GM08714 (cell line): ENCODE data around the gene FAM221B.

Source experiments
- H3K4me3 ChIP-seq: fragments of 200-500 bp; sonication (Bioruptor generic); 2 replicates; pipeline ENCODE4 v1.5.1; 2014; ENCODE audit warnings: mild to moderate bottlenecking, low read length, inconsistent platforms
- ZNF274 ChIP-seq: IDR thresholded peaks from 2 replicates; pipeline ENCODE4 v1.6.1; 2012; ENCODE audit warnings: mild to moderate bottlenecking, low read depth, low read length

Gene FAM221B

GRCh38 chr9:35818341-35818740 lies 10.2 kb downstream of the FAM221B start:
- H3K4me3 ChIP-seq: no peak overlapping the region
- TF ChIP-seq ZNF274: no peak

DNA sequence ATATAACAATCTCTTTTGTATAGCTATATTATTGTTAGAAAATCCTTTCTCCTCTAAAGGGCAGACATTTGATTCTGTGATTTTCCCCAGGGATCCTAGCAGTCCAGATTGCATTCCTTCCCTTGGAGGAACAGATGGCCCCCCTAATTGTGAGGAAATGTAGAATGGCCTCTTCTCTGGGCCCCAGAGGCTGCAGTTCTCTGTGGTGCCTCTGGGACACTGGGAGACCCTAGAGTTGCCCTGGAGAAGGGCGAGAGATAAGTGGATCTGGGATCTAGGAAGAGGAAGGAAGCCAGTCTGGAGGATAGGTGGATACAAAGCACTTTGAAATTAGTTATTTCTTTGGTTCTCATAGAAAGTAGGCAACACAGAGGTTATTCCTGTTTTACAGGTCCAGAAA lies 11.8 kb downstream of the FAM221B start:
- H3K4me3 ChIP-seq: no peak overlapping the region
- TF ChIP-seq ZNF274: no peak

- H3K4me3 ChIP-seq: peak within 1 kb of the TSS; percentile 89
- no peak for TF ChIP-seq ZNF274
Observed at GRCh38 chr9:35814841-35815543, 13.5 kb downstream of the FAM221B start, which contains the start of gene HINT2. HINT2 (minus strand) TSS chr9:35815042; CDS start chr9:35814979, 63 bp downstream.

- TF ChIP-seq ZNF274: no peak
- peak overlapping the region; percentile 89 for H3K4me3 ChIP-seq
Observed at GRCh38 chr9:35814106-35814840, 14.3 kb downstream of the FAM221B start.

- TF ChIP-seq ZNF274: no peak
- no peak overlapping the region for H3K4me3 ChIP-seq
Observed at GRCh38 chr9:35813434-35814105, 15.0 kb downstream of the FAM221B start.

- peak within 1 kb of the TSS; percentile 38; the same call in 1 of the 2 replicates for H3K4me3 ChIP-seq
- no peak for TF ChIP-seq ZNF274
Observed at GRCh38 chr9:35812025-35812602, 16.4 kb downstream of the FAM221B start, which contains the start of gene SPAG8. SPAG8 (minus strand) TSS chr9:35812262; CDS start chr9:35812147, 115 bp downstream.

DNA sequence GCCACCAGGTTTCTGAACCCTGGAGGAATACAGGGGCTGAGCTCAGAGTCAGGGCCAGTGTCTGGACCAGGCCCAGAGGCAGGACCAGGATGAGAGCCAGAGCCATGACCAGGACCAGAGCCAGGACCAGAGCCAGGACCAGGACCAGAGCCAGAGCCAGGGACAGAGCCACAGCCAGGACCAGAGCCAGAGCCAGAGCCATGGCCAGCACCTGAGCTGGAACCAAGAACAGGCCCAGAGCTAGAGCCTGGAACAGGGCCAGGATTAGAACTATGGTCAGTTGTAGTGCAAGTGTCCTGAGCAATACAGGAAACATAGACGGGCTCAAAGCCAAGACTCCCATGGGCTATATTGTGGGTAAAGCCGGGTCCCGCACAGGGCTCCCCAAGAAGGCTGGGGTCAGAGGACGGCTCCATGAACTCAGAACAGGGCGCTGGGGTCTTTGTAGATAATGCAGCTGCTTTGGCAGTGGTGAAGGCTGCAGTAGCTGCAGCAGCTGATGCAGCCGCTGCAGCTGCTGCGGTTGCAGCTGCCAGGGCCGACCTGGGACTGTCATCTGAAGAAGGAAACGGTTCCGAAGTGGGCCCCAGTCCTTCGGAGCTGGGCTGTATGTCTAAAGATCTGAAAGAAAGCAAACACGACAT lies 17.0 kb downstream of the FAM221B start:
- H3K4me3 ChIP-seq: peak overlapping the region; percentile 38; the same call in 1 of the 2 replicates
- TF ChIP-seq ZNF274: no peak

- TF ChIP-seq ZNF274: no peak
- no peak overlapping the region for H3K4me3 ChIP-seq
Observed at GRCh38 chr9:35810122-35810521, 18.4 kb downstream of the FAM221B start.

GRCh38 chr9:35808433-35808832 lies 20.1 kb downstream of the FAM221B start:
- H3K4me3 ChIP-seq: no peak overlapping the region
- no peak for TF ChIP-seq ZNF274

DNA sequence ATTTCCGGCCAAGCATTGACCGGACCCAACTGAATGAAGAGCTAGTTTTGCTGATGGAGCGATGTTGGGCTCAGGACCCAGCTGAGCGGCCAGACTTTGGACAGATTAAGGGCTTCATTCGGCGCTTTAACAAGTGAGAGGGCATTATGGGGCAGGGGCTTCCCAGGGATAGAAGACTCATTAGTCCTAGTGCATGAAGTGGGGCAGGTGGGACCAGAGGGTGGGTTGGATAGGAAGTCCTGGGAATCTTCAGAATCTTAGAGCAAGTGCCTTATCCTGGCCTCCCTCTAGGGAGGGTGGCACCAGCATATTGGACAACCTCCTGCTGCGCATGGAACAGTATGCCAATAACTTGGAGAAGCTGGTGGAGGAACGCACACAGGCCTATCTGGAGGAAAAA lies 22.4 kb downstream of the FAM221B start:
- no peak overlapping the region for H3K4me3 ChIP-seq
- TF ChIP-seq ZNF274: no peak

DNA sequence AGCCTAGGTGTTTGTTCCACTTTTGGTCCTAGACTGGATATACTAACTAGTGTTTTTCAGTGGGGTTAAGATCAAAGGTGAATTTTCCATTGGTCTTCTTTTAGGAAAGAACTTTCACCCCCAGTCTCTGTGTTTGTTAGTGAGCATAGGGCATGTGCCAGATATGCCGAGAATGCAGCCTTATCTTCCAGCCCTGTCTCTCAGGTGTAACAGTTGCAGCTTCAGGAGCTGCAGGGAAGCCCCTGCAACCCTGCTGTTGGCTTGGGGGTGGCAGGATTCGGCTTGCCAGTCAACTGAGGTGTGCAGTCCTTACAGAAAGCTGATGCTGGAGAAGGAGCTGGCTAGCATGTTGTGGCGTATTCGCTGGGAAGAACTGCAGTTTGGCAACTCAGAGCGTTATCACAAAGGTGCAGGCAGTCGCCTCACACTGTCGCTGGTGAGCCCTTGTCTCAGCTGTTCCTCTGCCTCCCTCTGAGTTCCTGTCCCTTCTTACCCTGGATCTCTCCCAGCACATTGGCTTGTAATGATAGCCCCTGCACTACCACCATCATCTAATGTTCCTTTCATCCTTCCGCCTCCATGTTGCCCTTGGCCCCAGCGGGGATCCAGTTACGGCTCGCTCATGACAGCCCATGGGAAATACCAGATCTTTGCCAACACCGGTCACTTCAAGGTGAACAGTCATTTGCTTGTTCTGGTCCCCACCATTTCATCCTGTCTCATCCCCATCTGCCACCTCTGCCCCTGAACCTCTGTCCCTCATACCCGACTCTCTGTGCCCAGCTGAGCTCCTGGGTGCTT lies 27.0 kb downstream of the FAM221B start:
- no peak for TF ChIP-seq ZNF274
- H3K4me3 ChIP-seq: no peak overlapping the region

- H3K4me3 ChIP-seq: no peak overlapping the region
- TF ChIP-seq ZNF274: no peak
Observed at GRCh38 chr9:35800530-35800929, 28.0 kb downstream of the FAM221B start.
